GM19463 (cell line): ENCODE results near the gene COL12A1.

Experiments used
- ATAC-seq: cut with Tn5 transposase; IDR thresholded peaks from one replicate; pipeline ENCODE4 v1.9.1; 2021; ENCODE audit warnings: mild to moderate bottlenecking, moderate library complexity; ENCODE audit not compliant: unreplicated experiment

Gene COL12A1

GRCh38 chr6:75180864-75181263 lies 25.0 kb downstream of the COL12A1 start:
- ATAC-seq: no peak

DNA sequence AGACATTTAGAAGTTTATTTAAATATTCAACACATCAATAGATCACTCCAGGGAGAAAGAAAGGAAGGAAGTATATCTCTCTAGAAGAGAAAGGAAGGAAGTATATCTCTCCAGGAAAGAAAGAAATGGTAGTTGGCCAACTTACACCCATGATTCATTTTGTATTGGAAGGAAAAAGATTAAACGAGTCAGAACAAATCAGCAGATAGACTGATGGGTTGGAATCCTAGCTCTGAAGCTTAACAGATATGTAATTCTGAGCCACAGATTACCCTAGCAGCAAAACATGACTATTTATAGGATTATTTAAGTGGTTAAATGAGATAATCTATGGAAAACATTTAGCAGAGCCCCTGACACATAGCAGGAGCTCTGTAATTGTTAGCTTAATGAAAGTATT lies 27.1 kb downstream of the COL12A1 start:
- ATAC-seq: no peak

DNA sequence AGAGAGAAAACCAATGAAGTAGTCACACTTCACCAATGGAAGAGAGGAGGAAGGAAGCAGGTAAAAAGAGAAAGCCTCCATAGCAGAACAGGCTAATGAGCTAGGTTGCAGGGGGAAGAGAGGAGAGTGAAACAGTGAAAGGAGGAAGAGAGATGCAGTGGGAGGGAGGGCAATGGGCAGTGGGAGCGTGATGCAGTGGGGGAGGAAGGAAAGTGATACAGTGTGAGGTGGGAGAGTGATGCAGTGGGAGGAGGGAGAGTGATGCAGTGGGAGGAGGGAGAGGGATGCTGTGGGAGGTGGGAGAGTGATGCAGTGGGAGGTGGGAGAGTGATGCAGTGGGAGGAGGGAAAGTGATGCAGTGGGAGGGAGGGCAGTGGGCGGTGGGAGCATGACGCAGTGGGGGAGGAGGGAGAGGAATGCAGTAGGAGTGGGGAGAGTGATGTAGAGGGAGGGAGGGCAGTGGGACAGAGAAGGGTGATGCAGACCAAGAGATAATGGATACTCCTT lies 29.7 kb downstream of the COL12A1 start:
- no peak for ATAC-seq

- ATAC-seq: no peak
These were observed 33.9 kb downstream of the COL12A1 start for GRCh38 chr6:75171986-75172385.

DNA sequence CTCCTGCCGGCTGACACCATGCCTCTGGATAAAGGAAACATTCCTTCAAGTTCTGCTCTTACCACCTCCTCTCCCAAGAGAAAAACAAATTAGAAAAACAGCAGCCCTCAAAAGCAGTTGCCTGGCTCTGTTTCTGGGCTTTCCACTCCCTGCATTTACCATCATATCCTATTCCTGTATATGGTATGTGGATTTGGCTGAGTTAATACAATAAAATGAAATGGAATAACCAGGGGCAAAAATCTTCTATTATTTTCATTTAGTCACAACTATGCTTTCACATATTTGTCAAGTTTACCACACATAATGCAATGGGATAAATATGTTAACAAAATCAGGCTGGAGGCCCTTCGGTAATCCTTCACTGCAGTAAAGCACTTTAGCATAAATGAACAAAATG lies 34.3 kb downstream of the COL12A1 start:
- ATAC-seq: no peak

DNA sequence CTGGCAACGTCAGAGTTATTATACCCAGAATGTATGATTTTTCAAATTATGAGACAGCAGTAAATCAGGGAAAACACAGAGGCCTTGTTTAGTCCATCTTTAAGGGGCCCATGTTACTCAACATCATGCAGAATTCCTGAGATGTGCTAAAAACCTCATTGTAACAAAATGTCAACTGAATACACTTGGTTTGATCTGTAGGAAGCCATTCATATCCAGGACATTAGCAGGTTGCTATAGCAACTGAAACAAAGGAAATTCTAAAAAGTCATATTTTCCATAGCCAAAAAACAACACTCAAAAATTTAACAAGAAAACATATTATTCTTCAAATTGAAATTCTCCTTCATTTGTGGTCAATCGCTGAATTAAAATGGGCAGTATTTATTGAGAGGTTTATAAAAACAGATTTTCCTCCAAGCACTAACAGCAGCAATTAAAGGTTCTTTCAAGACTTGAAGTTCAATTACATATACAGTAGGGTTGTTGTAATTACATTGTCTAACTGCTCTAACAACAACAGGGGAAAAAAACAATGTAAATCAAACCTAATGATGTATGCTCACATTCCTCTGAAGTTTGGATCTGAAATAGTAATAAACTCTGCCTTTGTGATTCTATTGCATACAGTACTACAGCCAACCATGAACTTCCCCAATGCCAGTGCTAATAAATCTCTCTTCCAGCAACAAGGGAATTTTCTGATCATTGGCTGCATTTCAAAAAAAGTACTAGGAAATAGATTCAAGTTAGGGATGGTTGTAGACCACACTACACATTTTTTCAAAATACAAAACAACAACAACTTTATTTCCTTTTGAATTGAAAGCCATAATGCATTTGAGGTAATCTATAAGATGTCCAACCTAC lies 34.9 kb downstream of the COL12A1 start:
- no peak for ATAC-seq

DNA sequence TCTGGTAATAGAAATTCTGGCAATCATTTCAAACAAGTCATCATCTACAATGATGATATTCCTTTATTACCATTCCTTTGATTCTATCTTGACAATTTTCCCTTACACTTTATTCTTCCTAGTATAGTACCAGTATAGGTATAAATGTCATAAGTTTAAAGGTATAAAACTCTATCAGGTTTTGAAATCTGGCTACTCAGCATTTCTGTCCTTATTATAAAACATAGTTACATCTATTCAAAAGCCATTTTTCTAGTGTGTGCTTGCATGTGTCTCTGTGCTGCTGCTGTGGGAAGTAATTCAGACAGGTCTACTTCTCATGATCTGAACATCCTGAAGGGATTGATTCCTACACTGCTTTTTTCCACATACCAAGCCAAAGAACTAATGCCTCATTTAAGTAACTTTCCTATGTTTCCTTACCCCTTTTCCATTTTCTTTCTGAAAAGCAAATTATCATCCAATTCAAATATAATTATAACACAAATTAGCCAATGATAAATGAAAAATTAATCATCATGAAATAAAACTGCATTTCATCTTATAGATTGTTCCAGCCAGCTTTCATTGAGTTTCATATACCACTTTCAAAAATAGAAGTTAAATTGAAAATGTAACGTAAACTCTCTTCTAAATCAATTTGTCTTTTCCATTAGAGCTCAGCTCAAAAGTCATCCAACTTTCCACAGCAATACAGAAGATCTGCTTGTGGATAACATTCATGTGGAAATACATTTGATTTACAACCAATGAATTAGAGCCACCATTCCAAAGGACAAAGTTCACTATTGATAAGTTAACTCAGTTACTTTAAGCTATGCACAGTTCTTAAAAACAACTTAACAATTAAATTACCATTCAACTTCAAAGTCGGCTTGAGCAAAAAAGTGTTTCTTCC lies 35.9 kb downstream of the COL12A1 start:
- no peak for ATAC-seq

- no peak for ATAC-seq
These were observed 38.0 kb downstream of the COL12A1 start for GRCh38 chr6:75167851-75168250.

DNA sequence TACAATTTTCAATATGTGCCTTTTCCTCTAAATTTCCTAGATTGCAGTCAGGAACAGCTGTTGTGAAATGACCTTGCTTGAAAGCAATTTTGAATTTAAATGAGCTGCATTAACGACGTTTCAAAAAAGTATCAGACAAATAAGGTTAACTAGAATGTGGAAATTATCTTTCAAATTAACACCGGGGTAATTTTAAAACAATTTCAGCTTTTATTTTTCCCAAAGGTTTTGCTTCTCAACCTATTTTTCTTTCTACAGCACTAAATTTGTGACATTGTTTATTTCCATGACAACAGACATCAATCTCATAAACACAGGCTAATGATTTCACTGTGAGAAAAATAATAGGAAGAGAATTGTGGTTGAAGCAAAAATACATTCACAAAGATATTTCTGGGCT lies 38.5 kb downstream of the COL12A1 start:
- ATAC-seq: no peak

DNA sequence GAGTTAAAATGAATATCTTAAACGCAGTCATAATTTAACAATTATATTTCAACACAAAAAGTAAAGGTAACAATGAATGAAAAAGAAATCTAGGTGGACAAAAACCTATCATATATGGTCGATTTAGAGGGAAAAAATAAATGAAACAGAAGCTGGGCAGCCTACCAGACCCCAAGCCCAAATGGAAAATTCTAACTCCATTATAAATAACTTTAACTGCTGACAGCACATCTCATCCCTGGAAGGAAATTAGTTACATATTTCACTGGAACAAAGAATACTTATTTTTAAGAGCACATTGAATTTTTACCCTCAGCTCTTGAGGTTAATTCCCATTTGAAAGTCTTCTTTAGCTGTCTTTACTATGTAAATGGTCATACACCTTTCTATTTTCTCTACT lies 39.1 kb downstream of the COL12A1 start:
- ATAC-seq: no peak

DNA sequence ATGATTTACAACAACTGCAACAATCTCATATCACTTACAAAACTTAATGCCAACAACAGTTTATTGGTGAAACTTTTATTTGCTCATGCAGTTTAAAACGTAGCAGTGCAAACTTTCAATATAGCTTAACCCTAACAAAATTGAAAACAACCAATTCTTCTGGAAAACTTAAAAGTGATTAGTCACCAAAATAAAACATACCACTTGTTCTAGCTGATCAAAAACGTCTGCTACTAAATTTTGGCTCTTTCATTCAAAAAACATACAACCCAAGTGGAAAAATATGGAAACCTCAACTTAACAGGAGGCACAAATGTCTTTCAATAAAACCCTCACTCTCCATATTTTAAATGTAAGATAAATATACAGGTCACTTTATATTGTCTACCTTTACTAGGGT lies 39.6 kb downstream of the COL12A1 start:
- no peak for ATAC-seq

GRCh38 chr6:75158176-75158575 lies 47.7 kb downstream of the COL12A1 start:
- no peak for ATAC-seq

DNA sequence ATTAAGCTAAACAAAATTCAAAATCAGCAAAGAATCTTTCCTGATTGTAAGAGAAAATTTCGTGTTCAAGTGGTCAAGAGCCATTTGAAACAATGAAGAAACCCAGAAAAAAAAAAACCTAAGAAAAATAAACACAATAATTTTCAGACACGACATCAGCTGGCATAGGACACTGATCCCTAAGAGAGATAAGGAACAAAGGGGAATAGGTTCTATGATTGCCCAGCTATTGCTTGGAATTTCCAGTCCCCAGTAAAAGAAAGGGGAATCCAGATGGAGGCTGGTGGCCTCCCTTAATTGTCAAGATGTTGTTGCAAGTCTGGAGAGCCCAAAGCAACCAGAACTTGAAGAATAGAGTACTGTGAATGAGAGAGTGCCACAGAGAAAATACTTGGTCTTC lies 48.5 kb downstream of the COL12A1 start:
- ATAC-seq: no peak

DNA sequence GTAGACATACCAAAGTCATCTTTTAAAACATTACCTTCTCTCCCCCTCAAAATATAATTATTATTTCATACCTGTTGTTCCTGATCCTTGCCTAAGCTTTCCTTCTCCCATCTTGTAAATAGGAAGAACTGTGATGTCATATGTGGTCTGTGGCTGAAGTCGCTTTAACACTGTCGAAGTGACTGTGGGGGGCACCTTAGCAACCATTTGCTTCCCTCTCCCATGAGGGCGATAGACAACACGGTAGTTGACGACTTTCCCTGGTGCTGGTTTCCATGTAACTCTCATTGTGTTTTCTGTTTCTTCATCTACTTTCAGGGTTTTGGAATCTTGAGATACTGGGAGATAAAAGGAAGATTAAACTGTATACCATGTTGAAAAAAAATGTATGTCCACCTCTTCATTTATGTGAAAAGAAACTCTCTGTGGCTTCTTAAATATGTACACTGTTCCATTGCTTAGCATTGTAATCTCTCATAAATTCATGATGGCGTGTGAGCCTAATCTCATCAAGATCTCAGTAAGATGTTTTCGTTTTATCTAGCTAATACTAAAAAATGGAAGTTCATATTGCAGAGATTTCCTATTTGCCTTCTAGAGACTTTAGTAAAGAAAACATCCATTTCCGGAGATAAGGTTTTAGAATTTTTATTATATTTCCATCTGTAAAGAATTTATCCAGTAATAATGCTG lies 49.5 kb downstream of the COL12A1 start:
- no peak for ATAC-seq

- ATAC-seq: no peak
These were observed 50.2 kb downstream of the COL12A1 start for GRCh38 chr6:75155631-75156030.

- no peak for ATAC-seq
These were observed 50.9 kb downstream of the COL12A1 start for GRCh38 chr6:75154973-75155372.

DNA sequence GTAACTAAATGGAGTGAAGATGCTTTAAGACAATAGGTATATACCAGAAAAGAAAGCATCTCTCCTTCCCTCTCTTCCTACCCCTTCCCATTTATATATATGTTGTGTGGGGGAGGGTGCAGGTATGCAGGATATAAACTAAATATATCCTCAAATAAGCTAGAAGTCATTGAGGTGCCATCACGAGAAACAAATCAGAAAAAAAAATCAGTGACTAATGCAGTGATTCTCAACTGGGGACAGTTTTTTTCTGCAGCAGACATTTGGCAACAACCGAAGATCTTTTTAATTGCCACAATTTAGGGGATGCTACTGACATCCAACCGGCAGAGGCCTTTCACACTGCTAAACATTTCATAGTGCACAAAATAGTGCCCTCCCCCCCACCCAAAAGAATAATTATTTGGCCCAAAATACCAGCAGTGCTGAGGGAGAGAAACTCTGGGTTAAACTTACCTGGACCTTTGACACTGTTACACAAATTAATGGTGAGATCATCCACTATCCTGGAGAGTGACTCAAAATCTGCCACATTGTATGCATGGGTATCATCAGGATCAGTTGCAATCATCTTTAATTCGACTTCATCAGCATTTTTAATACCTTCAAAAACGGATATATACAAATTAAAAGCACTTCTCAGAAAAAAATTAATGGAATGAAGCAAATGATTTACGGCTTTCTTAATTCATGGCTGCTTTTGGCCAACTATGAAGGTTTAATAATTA lies 55.0 kb downstream of the COL12A1 start:
- no peak for ATAC-seq

- ATAC-seq: no peak
These were observed 56.2 kb downstream of the COL12A1 start for GRCh38 chr6:75149696-75150095.

DNA sequence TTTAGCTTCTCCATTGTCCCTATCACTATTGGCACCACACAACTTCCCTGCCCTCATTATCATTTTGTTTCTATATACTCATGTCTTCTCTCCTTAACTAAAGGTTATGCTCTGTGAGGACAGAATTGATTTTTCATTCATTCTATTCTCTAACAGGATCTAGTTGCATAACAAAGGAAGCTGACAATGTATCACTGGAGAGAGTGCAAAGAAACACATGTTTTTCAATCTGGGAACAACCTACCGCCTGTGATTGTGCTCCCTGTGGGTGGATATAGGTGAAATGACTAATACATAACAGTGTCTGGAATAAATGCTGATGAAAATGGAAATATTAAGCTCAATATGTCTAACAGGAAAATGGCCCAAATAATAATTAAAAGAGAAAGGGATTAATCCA lies 56.6 kb downstream of the COL12A1 start:
- ATAC-seq: no peak

DNA sequence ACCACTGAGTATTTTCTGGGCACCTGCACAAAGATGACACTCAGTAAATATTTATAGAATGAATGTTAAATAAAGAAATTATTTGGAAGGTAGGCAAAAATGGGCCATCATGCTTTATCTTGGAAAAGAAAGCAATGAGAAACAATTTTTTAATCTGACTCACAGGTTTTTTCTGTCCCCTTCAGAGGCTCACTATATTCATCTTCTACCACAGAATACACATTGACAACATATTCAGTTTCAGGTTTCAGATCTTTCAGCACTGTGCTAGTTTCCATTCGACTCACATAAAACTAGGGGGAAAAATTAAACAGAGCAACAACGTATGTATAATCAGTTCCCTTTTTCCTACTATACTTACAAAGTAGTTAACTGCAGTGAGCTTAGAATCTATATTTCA lies 58.3 kb downstream of the COL12A1 start:
- no peak for ATAC-seq

- ATAC-seq: no peak
These were observed 59.9 kb downstream of the COL12A1 start for GRCh38 chr6:75145976-75146375.
